KOPT-K1 (cell line): Measurements from ENCODE around the gene FAM180A.

ENCODE experiments used
- H3K27ac ChIP-seq: fragments of 200-600 bp; sonication (generic); 2 replicates; pipeline ENCODE4 v1.5.1; 2016; ENCODE audit warnings: antibody characterized with exemption, mild to moderate bottlenecking, low read depth, low read length; ENCODE audit not compliant: poor library complexity, severe bottlenecking
- H3K36me3 ChIP-seq: fragments of 200-600 bp; sonication (generic); 2 replicates; pipeline ENCODE4 v1.5.1; 2017; ENCODE audit warnings: antibody characterized with exemption, mild to moderate bottlenecking, low read length, moderate library complexity; ENCODE audit not compliant: insufficient read depth
- H3K9me3 ChIP-seq: fragments of 200-600 bp; sonication (generic); 2 replicates; pipeline ENCODE4 v1.5.1; 2017; ENCODE audit warnings: antibody characterized with exemption, low read length, mild to moderate bottlenecking; ENCODE audit not compliant: insufficient read depth, poor library complexity, severe bottlenecking

Gene FAM180A

DNA sequence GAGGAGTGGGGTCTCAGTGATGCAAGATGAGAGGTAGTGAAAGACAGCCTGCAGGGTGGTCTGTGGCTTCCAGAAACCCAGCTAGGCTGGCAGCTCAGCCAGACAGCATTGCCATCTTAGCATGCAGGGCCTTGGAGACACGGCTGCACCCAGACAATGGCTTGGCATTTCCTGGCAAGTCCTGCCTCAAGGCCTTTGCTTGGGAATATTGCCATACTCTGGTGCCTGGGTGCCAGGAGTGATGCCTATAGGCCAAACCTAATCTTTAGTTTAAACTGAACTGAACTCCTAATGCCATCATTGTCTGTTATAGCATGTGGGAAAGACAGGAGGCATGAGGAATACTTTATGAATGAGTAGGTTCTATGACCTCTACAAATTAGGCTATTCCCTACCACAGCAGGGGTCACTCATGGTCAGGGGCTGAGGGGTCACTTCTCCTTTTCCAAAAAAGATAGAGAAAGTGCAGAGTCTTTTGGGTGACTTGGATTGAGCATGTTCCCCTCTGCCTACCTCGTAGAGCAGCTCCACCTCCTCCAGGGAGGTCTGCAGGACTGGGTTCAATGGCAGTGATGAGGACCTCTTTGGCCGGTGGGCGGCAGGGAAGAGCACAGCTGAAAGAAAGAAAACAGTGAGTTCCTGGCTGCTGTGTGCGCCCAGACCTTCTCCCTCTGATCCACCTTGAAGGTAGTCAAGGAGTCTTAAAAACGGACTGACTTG is 11.9 kb downstream of the FAM180A start:
- no peaks in the 10 kb centered on the region for H3K9me3 ChIP-seq
- no peak overlapping the region for H3K27ac ChIP-seq
- H3K36me3 ChIP-seq, result no peaks in the 10 kb centered on the region

DNA sequence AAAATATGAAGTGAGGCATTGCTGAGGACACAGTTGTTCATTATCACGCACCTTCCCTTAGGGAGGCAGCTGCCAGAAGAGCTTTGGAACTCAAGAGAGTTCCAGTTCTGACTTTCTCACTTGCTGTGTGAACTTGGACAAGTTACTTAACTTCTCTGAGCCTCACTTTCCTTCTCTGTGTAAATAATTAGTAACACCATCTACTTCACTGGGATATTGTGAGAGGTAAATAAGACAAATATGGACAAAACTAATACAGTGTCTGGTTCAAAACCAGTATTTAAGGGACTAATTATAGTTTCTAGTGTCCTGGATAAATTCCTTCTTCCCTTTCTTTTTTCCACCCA is 14.3 kb downstream of the FAM180A start:
- Histone ChIP-seq H3K9me3 (no peaks in the 10 kb centered on the region), H3K36me3 (no peaks in the 10 kb centered on the region), H3K27ac (no peak overlapping the region)

DNA sequence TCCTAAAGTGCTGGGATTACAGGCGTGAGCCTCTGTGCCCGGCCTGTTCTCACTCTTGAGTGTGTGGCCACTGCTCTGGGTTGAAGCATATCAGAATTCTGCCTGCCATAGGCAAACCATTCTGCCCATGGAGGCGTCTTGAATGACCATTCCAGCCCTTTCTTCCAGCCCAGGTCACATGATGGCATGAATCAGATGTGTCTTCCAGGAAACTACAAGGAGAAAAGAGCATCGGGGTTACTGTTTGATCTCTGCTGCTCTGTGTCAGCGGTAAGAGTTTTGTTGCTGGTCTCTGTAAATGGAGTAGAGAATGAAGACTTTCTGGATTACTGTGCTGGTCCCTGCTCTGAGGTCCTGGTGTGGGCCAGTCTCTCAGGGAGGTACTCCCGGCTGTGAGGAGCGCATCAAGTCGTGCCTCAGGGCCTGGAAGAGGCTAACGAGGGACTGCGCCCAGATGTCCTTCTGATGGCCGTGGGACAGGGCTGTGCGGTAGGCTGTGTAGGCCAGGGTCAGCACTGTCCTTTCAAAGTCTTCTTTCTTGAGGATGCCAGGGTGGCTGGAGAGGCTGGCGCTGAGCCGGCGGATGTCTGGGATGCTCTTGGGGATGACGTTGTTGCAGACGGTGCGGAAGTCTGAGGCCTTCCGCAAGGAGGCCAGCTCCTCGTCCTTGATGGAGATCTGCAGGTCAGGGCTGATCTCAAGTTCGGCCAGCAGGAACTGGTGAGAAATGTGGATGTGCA is 14.8 kb downstream of the FAM180A start:
- Histone ChIP-seq H3K9me3 (no peaks in the 10 kb centered on the region), H3K36me3 (no peaks in the 10 kb centered on the region), H3K27ac (no peak overlapping the region)

DNA sequence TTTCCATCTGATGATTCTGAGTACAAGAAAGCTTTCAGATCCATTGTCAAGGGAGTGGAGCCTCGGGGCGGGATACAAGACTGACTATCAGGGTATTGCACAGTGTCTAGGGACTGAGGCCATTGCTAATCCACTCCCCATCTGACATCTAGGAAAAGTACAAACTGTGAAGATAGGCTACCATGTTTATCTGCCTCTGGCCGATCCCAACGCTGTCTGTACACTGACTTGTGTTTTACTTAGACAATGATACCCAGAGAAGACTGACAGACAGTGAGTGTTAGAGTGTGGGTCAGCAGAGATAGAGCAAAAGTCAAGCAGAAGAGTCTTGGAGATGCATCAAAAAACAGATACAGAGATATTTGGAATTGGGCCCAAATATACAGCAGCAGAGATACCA is 17.5 kb downstream of the FAM180A start:
- Histone ChIP-seq H3K9me3 (no peaks in the 10 kb centered on the region), H3K27ac (no peak overlapping the region), H3K36me3 (no peaks in the 10 kb centered on the region)

DNA sequence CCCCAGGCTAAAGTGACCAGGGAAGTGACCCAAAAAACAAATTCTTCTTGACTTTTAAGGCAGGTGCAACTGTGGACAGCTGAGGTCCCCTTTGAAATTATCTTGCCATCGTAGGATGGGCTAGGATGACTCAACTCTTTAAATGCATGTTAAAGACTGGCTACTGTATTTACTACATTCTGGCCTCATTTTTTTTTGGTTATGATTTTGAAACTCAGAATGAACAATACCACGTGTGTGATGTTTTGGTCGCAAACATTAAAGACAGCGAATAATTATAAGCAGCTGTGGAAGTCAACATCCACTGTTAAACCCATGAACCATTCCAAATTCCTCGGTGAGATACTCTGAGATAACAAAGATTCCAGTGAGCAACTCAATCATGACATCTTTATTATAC is 19.4 kb downstream of the FAM180A start:
- Histone ChIP-seq H3K27ac (no peak overlapping the region), H3K36me3 (no peaks in the 10 kb centered on the region), H3K9me3 (no peaks in the 10 kb centered on the region)

DNA sequence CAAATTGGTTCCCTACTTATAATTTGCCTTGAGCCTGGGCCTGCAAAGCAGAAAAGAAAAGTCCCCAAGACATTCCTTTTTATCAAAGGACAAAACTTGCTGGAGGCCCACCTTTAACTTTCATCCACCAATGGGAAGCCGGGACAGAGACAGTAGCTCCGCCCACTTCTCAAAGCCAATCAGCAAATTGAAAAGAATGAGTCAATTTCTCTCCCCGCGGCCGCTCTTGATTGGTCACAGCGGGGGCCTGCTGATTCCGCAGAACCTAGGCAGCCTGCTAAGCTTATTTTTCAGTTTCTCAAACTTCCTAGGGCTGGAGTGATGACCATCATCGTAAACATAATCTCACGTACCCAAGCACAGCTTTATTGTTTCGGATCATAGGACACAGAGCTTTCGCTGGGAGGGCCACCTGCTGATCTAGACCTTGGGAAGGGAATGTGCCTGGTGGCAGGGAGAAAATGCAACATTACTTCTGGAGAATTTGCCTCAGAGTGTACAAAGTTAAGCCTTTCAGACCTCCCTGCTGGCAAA is 20.4 kb downstream of the FAM180A start, which contains the start of gene SLC13A4:
TSS of gene SLC13A4 (minus strand) at position 51 of the 534 bp plus-strand sequence. CDS start 690 bp downstream, outside the sequence.
- Histone ChIP-seq H3K36me3 (no peaks in the 10 kb centered on the region), H3K9me3 (no peaks in the 10 kb centered on the region), H3K27ac (no peak within 1 kb of the TSS)

DNA sequence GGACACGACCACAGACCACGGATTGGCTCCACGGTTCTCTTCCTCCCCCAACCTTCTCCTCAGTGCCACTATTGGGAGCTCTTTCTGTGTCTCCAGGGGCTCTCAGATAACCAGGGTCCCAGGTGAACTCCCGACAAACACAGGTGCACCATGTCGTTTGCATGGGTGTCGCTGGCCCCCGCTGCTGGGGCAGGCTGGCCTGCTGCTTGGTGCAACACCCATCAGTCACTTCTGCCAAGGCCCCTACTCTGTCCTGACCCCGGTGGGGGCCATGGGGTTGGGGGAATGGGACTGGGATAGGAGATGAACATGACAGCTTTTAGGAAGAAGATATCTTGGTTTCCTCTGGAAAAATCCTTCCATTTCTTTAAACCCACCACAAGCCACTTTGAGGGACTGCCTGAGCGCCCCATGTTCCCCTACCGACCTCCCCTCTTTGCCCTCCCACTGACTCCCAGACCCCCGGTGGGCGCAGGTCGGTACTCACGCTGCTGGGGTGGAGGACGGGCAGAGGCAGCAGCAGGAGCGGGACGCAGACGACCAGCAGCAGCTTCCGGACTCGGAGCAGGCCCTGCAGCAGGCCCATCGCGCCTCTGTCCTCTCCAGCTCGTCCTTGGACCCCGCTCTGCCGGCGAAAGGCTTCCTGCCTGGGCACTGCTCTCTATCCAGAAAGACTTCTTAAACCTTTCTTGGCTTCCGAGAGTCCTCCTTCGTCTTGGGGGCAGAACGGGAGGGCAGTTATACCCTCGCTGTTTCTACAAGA is 21.5 kb downstream of the FAM180A start:
- no peaks in the 10 kb centered on the region for H3K9me3 ChIP-seq
- H3K36me3 ChIP-seq, result no peaks in the 10 kb centered on the region

DNA sequence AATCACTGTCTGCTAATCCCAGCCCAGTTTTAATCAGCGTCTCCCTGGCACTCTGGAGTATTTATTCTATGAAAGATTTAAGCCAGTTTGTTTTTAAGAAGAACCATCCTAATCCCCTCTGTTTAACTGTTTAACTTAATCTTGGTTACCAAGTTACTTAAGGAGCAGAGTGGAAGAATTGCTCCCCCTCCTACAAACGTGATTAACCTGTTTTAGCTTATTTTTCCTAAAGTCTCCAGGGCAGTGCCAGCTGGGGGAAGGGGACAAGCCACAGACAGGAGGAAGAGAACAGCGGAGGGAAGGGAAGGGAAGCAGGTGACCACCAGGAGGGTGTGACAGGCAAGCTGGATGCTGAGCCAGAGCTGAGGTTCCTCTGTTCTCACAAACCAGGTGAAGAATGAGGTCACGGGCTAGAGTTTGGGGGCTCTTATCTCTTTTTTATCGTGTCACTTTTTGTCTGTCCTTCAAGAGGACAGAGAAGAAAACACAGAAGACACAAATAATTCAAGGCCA is 22.3 kb downstream of the FAM180A start:
- H3K36me3 ChIP-seq, result no peaks in the 10 kb centered on the region
- no peak overlapping the region for H3K27ac ChIP-seq
- no peaks in the 10 kb centered on the region for H3K9me3 ChIP-seq

More for the DNA sequence above, 21.5 kb downstream of the FAM180A start:
- no peak overlapping the region for H3K27ac ChIP-seq

DNA sequence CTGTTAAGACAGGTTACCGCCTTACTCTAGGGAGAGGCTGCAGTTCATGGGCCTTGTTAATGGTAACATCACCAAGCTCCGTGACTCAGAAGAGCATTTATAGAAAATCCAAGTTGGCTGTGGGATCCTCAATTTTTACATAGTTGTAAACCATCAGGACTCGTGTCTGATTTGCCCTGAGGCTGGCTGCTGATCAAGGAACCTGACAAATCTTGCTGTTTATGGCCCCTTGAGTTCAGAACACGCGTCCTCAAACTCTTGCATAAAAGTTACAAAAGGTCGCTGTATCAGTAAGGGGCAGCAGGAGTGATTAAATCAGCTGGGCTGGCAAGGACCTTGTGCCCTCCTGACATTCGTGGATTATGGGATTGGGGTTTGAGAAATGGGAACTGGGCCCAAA is 25.2 kb downstream of the FAM180A start:
- H3K27ac ChIP-seq, result no peak overlapping the region

DNA sequence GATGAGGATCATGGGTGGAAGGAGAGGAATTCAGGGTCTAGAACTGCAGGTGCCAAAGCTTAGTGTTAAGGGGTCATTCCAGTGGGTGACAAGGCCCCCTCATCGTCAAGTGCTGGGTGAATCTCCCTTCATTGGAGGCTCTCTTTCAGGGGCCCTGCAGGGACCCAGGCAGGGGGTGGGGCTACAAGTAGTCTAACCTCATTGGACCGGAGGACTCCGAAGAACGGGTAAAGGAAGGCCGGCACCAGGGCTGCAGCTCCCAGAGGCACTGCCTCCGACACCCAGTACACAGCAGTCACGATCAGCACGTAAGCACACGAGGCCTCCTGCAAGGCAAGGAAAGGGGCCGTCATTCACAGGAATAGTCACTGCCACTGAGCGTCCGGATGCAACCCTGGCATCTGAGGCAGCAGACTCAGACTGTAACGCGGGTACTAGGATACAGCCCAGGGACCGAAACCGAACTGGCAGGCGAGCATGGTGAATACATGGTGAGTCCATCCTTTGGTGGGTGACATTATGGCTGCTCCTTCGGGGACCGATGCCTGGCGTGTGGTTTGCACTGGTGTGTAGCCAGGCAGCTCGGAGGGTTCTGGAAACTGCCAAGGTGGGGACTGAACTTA is 27.3 kb downstream of the FAM180A start:
- Histone ChIP-seq H3K36me3 (no peaks in the 10 kb centered on the region), H3K9me3 (no peaks in the 10 kb centered on the region), H3K27ac (no peak overlapping the region)

More for the DNA sequence above, 25.2 kb downstream of the FAM180A start:
- Histone ChIP-seq H3K9me3 (no peaks in the 10 kb centered on the region), H3K36me3 (no peaks in the 10 kb centered on the region)

DNA sequence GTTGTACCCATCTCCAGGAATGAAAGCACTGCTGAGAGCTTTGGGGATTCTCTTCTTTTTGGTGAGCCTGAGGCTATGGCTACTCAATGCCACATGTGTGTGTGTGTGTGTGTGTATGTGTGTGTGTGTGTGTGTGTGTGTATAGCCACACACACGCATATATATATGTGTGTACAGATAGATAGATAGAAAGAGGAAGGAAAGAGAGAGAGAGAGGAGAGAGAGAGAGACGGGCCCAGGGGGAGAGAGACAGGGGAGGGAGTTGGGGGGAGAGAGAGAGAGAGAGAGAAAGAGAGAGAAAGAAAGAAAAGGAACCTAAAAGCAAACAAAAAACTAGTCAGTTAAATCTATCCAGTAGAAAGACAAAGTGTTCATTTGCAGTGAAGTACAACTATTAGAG is 28.9 kb downstream of the FAM180A start:
- Histone ChIP-seq H3K36me3 (no peaks in the 10 kb centered on the region), H3K9me3 (no peaks in the 10 kb centered on the region), H3K27ac (no peak overlapping the region)

DNA sequence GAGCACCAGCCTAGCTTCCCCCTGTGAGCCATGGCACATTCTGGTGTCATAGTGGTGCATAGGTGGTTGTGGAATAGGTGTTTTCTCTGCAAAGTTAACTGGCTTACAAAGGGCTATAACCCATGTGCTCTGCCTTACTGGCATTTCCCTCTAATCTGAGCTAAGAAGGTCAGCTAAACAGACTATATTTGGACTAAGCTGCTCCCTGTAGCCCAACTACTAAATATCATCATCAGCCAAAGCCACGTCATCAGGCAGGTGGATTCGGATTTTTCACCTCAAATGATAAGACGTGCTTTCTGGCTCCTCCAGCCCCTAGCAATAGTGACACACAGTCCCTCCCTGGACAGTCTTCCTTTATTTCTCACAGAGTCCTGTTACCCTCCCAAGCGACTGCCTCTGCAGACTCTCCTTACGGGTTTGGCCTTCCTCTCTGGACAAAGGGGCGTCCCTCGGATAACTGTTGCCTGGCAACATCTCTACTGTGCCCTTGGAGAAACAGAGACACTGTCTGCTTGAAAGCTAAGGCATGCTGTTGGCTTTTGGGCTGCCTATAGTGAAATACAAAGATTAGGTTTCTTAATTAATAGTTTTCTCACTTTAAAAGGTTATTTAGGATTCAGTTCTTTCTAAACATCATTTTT is 29.7 kb downstream of the FAM180A start:
- no peak overlapping the region for H3K27ac ChIP-seq
- no peaks in the 10 kb centered on the region for H3K36me3 ChIP-seq
- H3K9me3 ChIP-seq, result no peaks in the 10 kb centered on the region

DNA sequence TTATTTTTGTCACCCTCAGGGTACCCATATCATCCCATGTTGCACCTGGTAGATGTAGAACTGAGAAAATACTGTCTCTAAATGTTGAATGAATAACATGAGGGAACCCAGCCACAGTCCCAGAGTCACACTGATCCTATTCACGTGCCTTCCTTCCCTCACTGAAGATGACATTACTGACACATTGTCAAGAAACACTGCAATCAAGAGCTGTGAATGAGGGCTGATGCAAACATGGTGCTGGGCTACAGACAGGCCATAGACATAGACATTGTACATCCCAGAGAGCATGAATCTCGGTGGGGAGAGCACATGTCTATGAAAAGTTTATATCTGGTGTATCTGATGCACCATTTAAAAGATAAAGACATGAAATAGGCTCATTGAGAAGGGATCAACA is 30.4 kb downstream of the FAM180A start:
- Histone ChIP-seq H3K36me3 (no peaks in the 10 kb centered on the region), H3K27ac (no peak overlapping the region)

DNA sequence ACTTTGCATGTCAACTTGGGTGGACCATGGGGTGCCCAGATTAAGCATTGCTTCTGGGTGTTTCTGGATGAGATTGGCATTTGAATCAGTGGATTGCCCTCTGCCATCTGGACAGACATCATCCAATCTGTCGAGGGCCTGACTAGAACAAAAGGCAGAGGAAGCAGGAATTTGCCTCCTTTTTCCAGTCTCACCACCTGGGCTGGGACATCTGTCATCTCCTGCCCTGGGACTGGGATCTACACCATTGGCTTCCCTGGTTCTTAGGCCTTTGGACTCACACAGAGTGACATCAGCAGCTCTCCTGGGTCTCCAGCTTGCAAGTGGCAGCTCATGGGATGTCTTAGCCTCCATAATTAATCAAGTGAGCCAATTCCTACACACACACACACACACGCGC is 30.9 kb downstream of the FAM180A start:
- no peaks in the 10 kb centered on the region for H3K36me3 ChIP-seq
- no peaks in the 10 kb centered on the region for H3K9me3 ChIP-seq
- H3K27ac ChIP-seq, result no peak overlapping the region

More for the DNA sequence above, 30.4 kb downstream of the FAM180A start:
- no peaks in the 10 kb centered on the region for H3K9me3 ChIP-seq
